ENCODE measurements around the gene SLX4. TPM values are rescaled to one million over a fixed set of nuclear protein-coding genes. Genes with fewer than 3 reads are reported as not detected.

Gene SLX4
- polyA plus RNA-seq, 2 of the 4 experiments (the other 2 are of a cell fraction): 3.0 to 5.0 TPM

GRCh38 chr16:3534126-3534525, 77.3 kb downstream of the SLX4 start:
- Histone ChIP-seq H3K4me2 (no peak overlapping the region), H3K9me3 (no peaks in the 10 kb centered on the region), H3K27ac (no peak overlapping the region), H3K4me3 (no peak overlapping the region), H3K4me1 (0 out of 3 replicates have a peak, but pooled peaks cover 5% of the 10 kb centered on the region)
- ATAC-seq: no peak
- no peak for DNase-seq (ENCODE audit: low read depth in 1 of 2, low spot score in 1 of 2)
- WGBS (ENCODE audit: missing lambda C conversion rate): 95% methylated on average over 10 of the region's 10 CpGs
- POLR2A ChIA-PET: no interaction called here
- no peak for FAIRE-seq
- CTCF ChIA-PET: no interaction called here
- TF ChIP-seq HMGXB4 (CRISPR knock-in tag; IDR thresholded peaks at IDR 0.05; ENCODE audit: borderline replicate concordance) (no peak), USF2 (IDR thresholded peaks at IDR 0.05) (no peak), ESRRA (IDR thresholded peaks at IDR 0.05; ENCODE audit: borderline replicate concordance, low read length) (no peak), ZNF302 (CRISPR knock-in tag; IDR thresholded peaks at IDR 0.05) (no peak), REST (IDR thresholded peaks at IDR 0.05) (no peak), POLR2AphosphoS2 (conservative IDR thresholded peaks at IDR 0.05; ENCODE audit: low read length) (no peak), EHF (CRISPR knock-in tag; IDR thresholded peaks at IDR 0.05) (no peak), FOSB (CRISPR knock-in tag; IDR thresholded peaks at IDR 0.05) (no peak), EP300 (IDR thresholded peaks at IDR 0.05) (no peak), EHMT2 (IDR thresholded peaks at IDR 0.05; ENCODE audit: low read depth) (no peak), HOXA7 (CRISPR knock-in tag; IDR thresholded peaks at IDR 0.05) (no peak), KDM5A (IDR thresholded peaks at IDR 0.05) (no peak), POLR2A (IDR thresholded peaks at IDR 0.05; ENCODE audit: low read length) (no peak), TFCP2L1 (CRISPR knock-in tag; IDR thresholded peaks at IDR 0.05) (no peak), CBX8 (IDR thresholded peaks at IDR 0.05) (no peak)

GRCh38 chr16:3532741-3533140, 78.7 kb downstream of the SLX4 start:
- H3K9me3 ChIP-seq: no peaks in the 10 kb centered on the region
- no peak overlapping the region for H3K4me2 ChIP-seq
- 95% methylated on average over 12 of the region's 12 CpGs for WGBS (ENCODE audit: missing lambda C conversion rate)
- ATAC-seq (no peak), FAIRE-seq (no peak), DNase-seq (ENCODE audit: low read depth in 1 of 2, low spot score in 1 of 2) (no peak)
- no peak overlapping the region for H3K4me3 ChIP-seq
- H3K27ac ChIP-seq: no peak overlapping the region
- ChIA-PET POLR2A (no interaction called here), CTCF (interaction anchor here (1.1 to 1.4 kb wide), 3 partner anchors 8 to 10 kb away, joined by 3 to 5 read pairs (median 3); no protein-coding TSS in a partner anchor)
- no peak for TF ChIP-seq EHF (CRISPR knock-in tag; IDR thresholded peaks at IDR 0.05)
- no peak for TF ChIP-seq TP53 (CRISPR knock-in tag; IDR thresholded peaks at IDR 0.05)
- TF ChIP-seq ZSCAN20 (CRISPR knock-in tag; IDR thresholded peaks at IDR 0.05): no peak
- no peak for TF ChIP-seq SREBF2 (IDR thresholded peaks at IDR 0.05)
- no peak for TF ChIP-seq HDAC2 (IDR thresholded peaks at IDR 0.05)
- no peak for TF ChIP-seq HOXB13 (CRISPR knock-in tag; IDR thresholded peaks at IDR 0.05; ENCODE audit: low read depth)
- TF ChIP-seq CBX8 (IDR thresholded peaks at IDR 0.05): no peak
- H3K4me1 ChIP-seq: 0 out of 3 replicates have a peak, but pooled peaks cover 5% of the 10 kb centered on the region

Other genes with a start within 250 kb of the SLX4 start
- gene ZSCAN32, start 210.6 kb downstream of the SLX4 start, polyA plus RNA-seq (2011; rRNA removed): 29.4 and 33.0 TPM in 2 replicates
- 11.4 to 13.6 TPM (median 12.4 TPM) in 3 replicates for gene ZSCAN32, start 210.6 kb downstream of the SLX4 start, polyA plus RNA-seq (2017; fragmentation: RNase III; extraction: RNeasy Plus Mini Kit Qiagen cat#74134 plus additional on column Dnase treatment)
- gene ZNF174, start 210.4 kb downstream of the SLX4 start, polyA plus RNA-seq (2011; rRNA removed): 15.8 and 16.4 TPM in 2 replicates
- gene ZNF174, start 210.4 kb downstream of the SLX4 start, polyA plus RNA-seq (2017; fragmentation: RNase III; extraction: RNeasy Plus Mini Kit Qiagen cat#74134 plus additional on column Dnase treatment): 9.1 to 10.4 TPM (median 9.5 TPM) in 3 replicates
- gene ZNF597, start 168.1 kb downstream of the SLX4 start, polyA plus RNA-seq (2011; rRNA removed): 1.9 TPM in 2 replicates
- gene ZNF597, start 168.1 kb downstream of the SLX4 start, polyA plus RNA-seq (2017; fragmentation: RNase III; extraction: RNeasy Plus Mini Kit Qiagen cat#74134 plus additional on column Dnase treatment): 0.92 to 1.1 TPM (median 0.96 TPM) in 3 replicates
- 34.8 and 41.6 TPM in 2 replicates for gene NAA60, start 167.9 kb downstream of the SLX4 start, polyA plus RNA-seq (2011; rRNA removed)
- gene NAA60, start 167.9 kb downstream of the SLX4 start, polyA plus RNA-seq (2017; fragmentation: RNase III; extraction: RNeasy Plus Mini Kit Qiagen cat#74134 plus additional on column Dnase treatment): 42.5 to 45.3 TPM (median 43.9 TPM) in 3 replicates
- not detected in 2 replicates for gene C16orf90, start 116.1 kb downstream of the SLX4 start, polyA plus RNA-seq (2011; rRNA removed)
- gene C16orf90, start 116.1 kb downstream of the SLX4 start, polyA plus RNA-seq (2017; fragmentation: RNase III; extraction: RNeasy Plus Mini Kit Qiagen cat#74134 plus additional on column Dnase treatment): not detected in 3 replicates
- 23.6 and 35.0 TPM in 2 replicates for gene CLUAP1, start 110.6 kb downstream of the SLX4 start, polyA plus RNA-seq (2011; rRNA removed)
- gene CLUAP1, start 110.6 kb downstream of the SLX4 start, polyA plus RNA-seq (2017; fragmentation: RNase III; extraction: RNeasy Plus Mini Kit Qiagen cat#74134 plus additional on column Dnase treatment): 19.1 to 20.8 TPM (median 20.6 TPM) in 3 replicates
- gene NLRC3, start 34.2 kb downstream of the SLX4 start, polyA plus RNA-seq (2011; rRNA removed): 0.03 and 0.04 TPM in 2 replicates
- gene NLRC3, start 34.2 kb downstream of the SLX4 start, polyA plus RNA-seq (2017; fragmentation: RNase III; extraction: RNeasy Plus Mini Kit Qiagen cat#74134 plus additional on column Dnase treatment): 0.03 TPM in 1 of 3 replicates, not detected in the others
- 6.3 and 10.0 TPM in 2 replicates for gene DNASE1, start 43.1 kb upstream of the SLX4 start, polyA plus RNA-seq (2011; rRNA removed)
- gene DNASE1, start 43.1 kb upstream of the SLX4 start, polyA plus RNA-seq (2017; fragmentation: RNase III; extraction: RNeasy Plus Mini Kit Qiagen cat#74134 plus additional on column Dnase treatment): 5.4 to 7.5 TPM (median 7.2 TPM) in 3 replicates
- gene TRAP1, start 105.9 kb upstream of the SLX4 start, polyA plus RNA-seq (2011; rRNA removed): 198 and 204 TPM in 2 replicates
- gene TRAP1, start 105.9 kb upstream of the SLX4 start, polyA plus RNA-seq (2017; fragmentation: RNase III; extraction: RNeasy Plus Mini Kit Qiagen cat#74134 plus additional on column Dnase treatment): 103 to 120 TPM (median 109 TPM) in 3 replicates